GM23248 (cell line): Measurements from ENCODE around the gene SEC14L5.

Source experiments
- EZH2 ChIP-seq: fragments of 200-600 bp; sonication (generic); IDR thresholded peaks from 2 replicates; pipeline ENCODE4 v1.6.1; 2018; ENCODE audit warnings: antibody characterized with exemption, mild to moderate bottlenecking; ENCODE audit not compliant: insufficient read depth, poor library complexity, severe bottlenecking
- EZH2phosphoT487 ChIP-seq: fragments of 200-600 bp; sonication (generic); IDR thresholded peaks from 2 replicates; pipeline ENCODE4 v1.6.1; 2018; ENCODE audit warnings: antibody characterized with exemption, moderate library complexity, mild to moderate bottlenecking, low read depth; ENCODE audit not compliant: insufficient read depth

DNA sequence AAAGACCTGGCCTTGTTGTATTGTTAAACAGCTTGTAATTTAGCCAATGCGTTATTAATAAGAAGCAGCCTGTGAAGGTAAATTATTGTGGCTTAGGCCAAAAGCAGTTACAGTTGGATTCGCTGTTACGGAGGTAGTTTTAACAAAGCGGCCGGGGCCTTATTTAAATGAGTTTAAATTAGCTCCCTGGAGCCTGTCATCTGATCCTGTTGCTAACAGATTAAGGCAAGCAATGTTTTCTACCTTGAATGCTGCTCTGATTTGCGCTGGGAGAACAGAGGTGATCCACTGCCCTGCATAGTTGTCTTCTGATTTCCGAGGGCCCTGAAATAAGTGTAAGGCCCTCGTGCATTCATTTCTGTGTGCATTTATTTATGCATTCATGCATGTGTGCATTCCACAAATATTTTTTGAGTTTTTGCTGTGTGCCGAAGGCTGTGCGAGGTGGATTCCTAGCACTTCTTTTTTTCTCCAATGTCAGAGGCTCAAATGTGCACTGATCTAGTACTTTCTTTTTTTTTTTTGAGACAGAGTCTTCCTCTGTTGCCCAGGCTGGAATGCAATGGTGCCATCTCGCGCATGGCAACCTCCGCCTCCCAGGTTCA, 10.9 kb downstream of the SEC14L5 start:
- TF ChIP-seq EZH2phosphoT487, result no peak
- no peak for TF ChIP-seq EZH2
